HG03280 (cell line): ENCODE measurements around the gene TBX20.
"Not testable (repeated sequence)": the region's sequence is repeated elsewhere in the genome, so short reads cannot be mapped to it uniquely, and the experiment has no call there.

Experiments used
- ATAC-seq: cut with Tn5 transposase; IDR thresholded peaks from one replicate; pipeline ENCODE4 v1.9.1; 2021; ENCODE audit warnings: mild to moderate bottlenecking, moderate library complexity; ENCODE audit not compliant: unreplicated experiment

TBX20 gene

GRCh38 chr7:35167158-35167557, 86.7 kb downstream of the TBX20 start:
- not testable (repeated sequence) for ATAC-seq

GRCh38 chr7:35161059-35161740, 92.7 kb downstream of the TBX20 start:
- not testable (repeated sequence) for ATAC-seq
